Measurements from ENCODE around the gene CYTH1. TPM values are rescaled to one million over a fixed set of nuclear protein-coding genes. Genes with fewer than 3 reads are reported as not detected.

Gene CYTH1
- total and polyA plus RNA-seq, 10 of the 15 experiments (the other 5 are each of a cell fraction or from before 2014, with no cell fraction given) = 6.6 to 188 (median 145) TPM

- peak; percentile 78 for TF ChIP-seq RELB (IDR thresholded peaks at IDR 0.05; ENCODE audit: low read depth)
- peak; percentile 43; the same call in 1 of the 2 replicates for TF ChIP-seq IRF5 (IDR thresholded peaks at IDR 0.05; ENCODE audit: borderline replicate concordance)
- TF ChIP-seq SMARCA5 (IDR thresholded peaks at IDR 0.05) = peak; percentile 29; the same call in 1 of the 2 replicates
- peak; percentile 81 for TF ChIP-seq POLR2A (IDR thresholded peaks at IDR 0.05; ENCODE audit: low read depth, low read length)
- TF ChIP-seq ATF7 (IDR thresholded peaks at IDR 0.05; ENCODE audit: low read depth) = peak; percentile 64
- TF ChIP-seq RAD21 (IDR thresholded peaks at IDR 0.05; ENCODE audit: insufficient read depth, low read depth, low read length) = no peak
- TF ChIP-seq RCOR1 (conservative IDR thresholded peaks at IDR 0.05; ENCODE audit: low read depth, low read length) = no peak
- no peak for TF ChIP-seq HDAC6 (IDR thresholded peaks at IDR 0.05; ENCODE audit: unreplicated experiment)
- TF ChIP-seq IKZF2 (IDR thresholded peaks at IDR 0.05) = peak; percentile 87 to 93
- TF ChIP-seq RBBP5 (conservative IDR thresholded peaks at IDR 0.05) = no peak
- no peak for TF ChIP-seq CHD4 (IDR thresholded peaks at IDR 0.05)
- peak; percentile 53; the same call in 1 of the 2 replicates for TF ChIP-seq TBL1XR1 (IDR thresholded peaks at IDR 0.05; ENCODE audit: low read depth, low read length)
- TF ChIP-seq ZNF24 (IDR thresholded peaks at IDR 0.05) = 0 out of 2 replicates have a peak, but pooled peaks have one; percentile 48
- no peak for TF ChIP-seq CBFB (IDR thresholded peaks at IDR 0.05; ENCODE audit: low read depth)
- no peak for TF ChIP-seq ESRRA (IDR thresholded peaks at IDR 0.05; ENCODE audit: low read length)
- TF ChIP-seq HDGF (IDR thresholded peaks at IDR 0.05) = peak; percentile 81; the same call in 1 of the 2 replicates
- peak; percentile 31; the same call in 1 of the 2 replicates for TF ChIP-seq JUNB (IDR thresholded peaks at IDR 0.05)
- TF ChIP-seq MEF2B (IDR thresholded peaks at IDR 0.05; ENCODE audit: partially characterized antibody, poor library complexity, severe bottlenecking) = peak; percentile 72
- peak; percentile 40; the same call in 1 of the 2 replicates for TF ChIP-seq BCL11A (IDR thresholded peaks at IDR 0.05; ENCODE audit: low read depth, low read length)
- 0 out of 2 replicates have a peak, but pooled peaks have one; percentile 15 for TF ChIP-seq HCFC1 (IDR thresholded peaks at IDR 0.05; ENCODE audit: low read length)
- TF ChIP-seq BHLHE40 (IDR thresholded peaks at IDR 0.05; ENCODE audit: borderline replicate concordance in 1 of 2, low read depth in 2 of 2, low read length in 1 of 2) = peak; percentile 30 to 55; a peak in 2 of 4 replicates
- peak; percentile 59; the same call in 1 of the 2 replicates for TF ChIP-seq TAF1 (IDR thresholded peaks at IDR 0.05; ENCODE audit: borderline replicate concordance, low read depth, low read length)
- peak; percentile 67 for TF ChIP-seq NKRF (conservative IDR thresholded peaks at IDR 0.05)
- TF ChIP-seq MTA2 (IDR thresholded peaks at IDR 0.05; ENCODE audit: low read depth) = peak; percentile 75; the same call in 1 of the 2 replicates
These were observed 7.0 kb downstream of the CYTH1 start (continued) for GRCh38 chr17:78774956-78775571.

Data from GM12878 (cell line).